ENCODE measurements around the gene PMFBP1.

Gene PMFBP1

DNA sequence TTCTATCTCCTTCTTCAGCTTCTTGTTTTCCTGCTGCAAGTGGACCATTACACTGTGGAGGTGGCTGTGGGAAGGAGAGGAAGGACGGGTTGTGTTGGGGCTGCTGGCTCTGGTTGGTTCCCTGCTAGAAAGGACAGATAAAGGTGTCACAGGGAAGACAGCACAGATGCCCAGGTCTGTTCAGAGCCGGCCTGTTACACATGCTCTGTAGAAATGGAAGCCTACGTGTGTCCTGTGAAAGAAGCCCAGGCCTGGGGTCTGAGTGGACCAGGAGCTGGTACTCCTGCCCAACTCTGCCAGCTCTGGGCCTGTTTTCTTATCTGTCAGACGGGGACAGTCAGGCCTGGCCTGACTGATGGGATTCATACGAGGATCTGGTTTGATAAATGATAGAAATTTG lies 51.9 kb downstream of the PMFBP1 start:
- Histone ChIP-seq H3K14ac (ENCODE audit: low read length) (no peak overlapping the region), H2BK120ac (ENCODE audit: insufficient read depth, low read length, poor library complexity) (no peak overlapping the region), H3K4me2 (ENCODE audit: low read length) (no peak overlapping the region), H3K27me3 (ENCODE audit: insufficient read depth, low read length) (no peaks in the 10 kb centered on the region), H3K79me1 (ENCODE audit: low read length) (no peaks in the 10 kb centered on the region), H3K23ac (ENCODE audit: low read length) (no peak overlapping the region), H3K18ac (ENCODE audit: low read length) (no peak overlapping the region), H3K27ac (ENCODE audit: low read depth, low read length) (no peak overlapping the region), H3K4ac (ENCODE audit: low read depth, low read length) (no peak overlapping the region), H2BK5ac (ENCODE audit: low read depth, low read length, poor library complexity) (no peak overlapping the region), H3K9me3 (ENCODE audit: insufficient read depth, low read depth, low read length) (no peaks in the 10 kb centered on the region), H4K8ac (ENCODE audit: low read depth, low read length) (no peak overlapping the region), H2BK12ac (ENCODE audit: low read length) (no peak overlapping the region), H3K9ac (ENCODE audit: low read length) (no peak overlapping the region), H3K79me2 (ENCODE audit: control insufficient read depth, insufficient read depth, low read length, poor library complexity) (no peaks in the 10 kb centered on the region), H3K4me1 (ENCODE audit: control insufficient read depth in 1 of 2, insufficient read depth in 2 of 2, low read length in 2 of 2) (no peaks in the 10 kb centered on the region), H3K36me3 (ENCODE audit: control insufficient read depth in 1 of 2, insufficient read depth in 2 of 2, low read length in 2 of 2) (no peaks in the 10 kb centered on the region), H2AFZ (ENCODE audit: insufficient read depth, low read length, poor library complexity) (no peak overlapping the region), H3K4me3 (ENCODE audit: low read depth, low read length) (no peak overlapping the region), H4K91ac (ENCODE audit: low read depth, low read length) (no peak overlapping the region), H4K12ac (ENCODE audit: low read depth, low read length) (no peak overlapping the region), H2AK5ac (ENCODE audit: low read length) (no peak overlapping the region)
- WGBS (ENCODE audit: extremely low coverage, insufficient coverage, insufficient read length) = no CpG with 5 or more reads among the region's 5 CpGs
- DNase-seq = no peak

DNA sequence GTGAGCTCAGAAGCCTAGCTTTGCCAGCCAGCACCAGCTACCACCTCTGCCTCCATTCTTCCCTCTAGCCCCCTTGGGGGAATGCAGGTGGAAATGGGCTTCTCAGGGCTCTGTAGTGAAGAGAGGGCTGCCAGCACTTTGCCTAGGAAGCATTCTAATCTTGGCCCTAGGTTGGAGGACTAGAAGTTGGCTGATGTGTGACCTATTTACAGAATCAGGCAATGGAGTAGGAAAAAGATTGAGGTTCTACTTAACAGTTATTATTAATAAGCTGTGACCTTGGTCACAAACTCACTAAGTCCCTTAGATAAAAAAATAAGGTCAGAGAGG lies 58.4 kb downstream of the PMFBP1 start:
- Histone ChIP-seq H3K4me3 (ENCODE audit: low read depth, low read length) (no peak overlapping the region), H3K18ac (ENCODE audit: low read length) (no peak overlapping the region), H2BK5ac (ENCODE audit: low read depth, low read length, poor library complexity) (no peak overlapping the region), H3K79me2 (ENCODE audit: control insufficient read depth, insufficient read depth, low read length, poor library complexity) (no peaks in the 10 kb centered on the region), H4K91ac (ENCODE audit: low read depth, low read length) (no peak overlapping the region), H4K12ac (ENCODE audit: low read depth, low read length) (no peak overlapping the region), H3K4me1 (ENCODE audit: control insufficient read depth in 1 of 2, insufficient read depth in 2 of 2, low read length in 2 of 2) (no peaks in the 10 kb centered on the region), H2BK12ac (ENCODE audit: low read length) (no peak overlapping the region), H3K14ac (ENCODE audit: low read length) (no peak overlapping the region), H2AK5ac (ENCODE audit: low read length) (no peak overlapping the region), H3K4ac (ENCODE audit: low read depth, low read length) (no peak overlapping the region), H3K9me3 (ENCODE audit: insufficient read depth, low read depth, low read length) (peaks cover 2% of the 10 kb centered on the region), H3K9ac (ENCODE audit: low read length) (no peak overlapping the region), H2AFZ (ENCODE audit: insufficient read depth, low read length, poor library complexity) (no peak overlapping the region), H3K36me3 (ENCODE audit: control insufficient read depth in 1 of 2, insufficient read depth in 2 of 2, low read length in 2 of 2) (peaks cover 35 to 44% of the 10 kb centered on the region in 2 experiments), H3K27me3 (ENCODE audit: insufficient read depth, low read length) (no peaks in the 10 kb centered on the region), H3K23ac (ENCODE audit: low read length) (no peak overlapping the region), H3K79me1 (ENCODE audit: low read length) (no peaks in the 10 kb centered on the region), H3K4me2 (ENCODE audit: low read length) (no peak overlapping the region), H3K27ac (ENCODE audit: low read depth, low read length) (no peak overlapping the region), H2BK120ac (ENCODE audit: insufficient read depth, low read length, poor library complexity) (no peak overlapping the region), H4K8ac (ENCODE audit: low read depth, low read length) (no peak overlapping the region)
- DNase-seq = no peak

- Histone ChIP-seq H4K12ac (ENCODE audit: low read depth, low read length) (no peak overlapping the region), H4K8ac (ENCODE audit: low read depth, low read length) (no peak overlapping the region), H2AK5ac (ENCODE audit: low read length) (no peak overlapping the region), H3K27ac (ENCODE audit: low read depth, low read length) (no peak overlapping the region), H2BK120ac (ENCODE audit: insufficient read depth, low read length, poor library complexity) (no peak overlapping the region), H3K36me3 (ENCODE audit: control insufficient read depth in 1 of 2, insufficient read depth in 2 of 2, low read length in 2 of 2) (peaks cover 40 to 49% of the 10 kb centered on the region in 2 experiments), H3K79me2 (ENCODE audit: control insufficient read depth, insufficient read depth, low read length, poor library complexity) (no peaks in the 10 kb centered on the region), H2BK12ac (ENCODE audit: low read length) (no peak overlapping the region), H3K9ac (ENCODE audit: low read length) (no peak overlapping the region), H3K14ac (ENCODE audit: low read length) (no peak overlapping the region), H3K4me3 (ENCODE audit: low read depth, low read length) (no peak overlapping the region), H3K27me3 (ENCODE audit: insufficient read depth, low read length) (no peaks in the 10 kb centered on the region), H2AFZ (ENCODE audit: insufficient read depth, low read length, poor library complexity) (no peak overlapping the region), H3K4me2 (ENCODE audit: low read length) (no peak overlapping the region), H4K91ac (ENCODE audit: low read depth, low read length) (no peak overlapping the region), H3K4me1 (ENCODE audit: control insufficient read depth in 1 of 2, insufficient read depth in 2 of 2, low read length in 2 of 2) (no peaks in the 10 kb centered on the region), H3K9me3 (ENCODE audit: insufficient read depth, low read depth, low read length) (peaks cover 5% of the 10 kb centered on the region), H3K4ac (ENCODE audit: low read depth, low read length) (no peak overlapping the region), H3K23ac (ENCODE audit: low read length) (no peak overlapping the region), H3K18ac (ENCODE audit: low read length) (no peak overlapping the region), H3K79me1 (ENCODE audit: low read length) (no peaks in the 10 kb centered on the region), H2BK5ac (ENCODE audit: low read depth, low read length, poor library complexity) (no peak overlapping the region)
- DNase-seq = no peak
- no CpG with 5 or more reads among the region's 7 CpGs for WGBS (ENCODE audit: extremely low coverage, insufficient coverage, insufficient read length)
Measured at GRCh38 chr16:72112906-72113615, 58.9 kb downstream of the PMFBP1 start.

- Histone ChIP-seq H3K36me3 (ENCODE audit: control insufficient read depth in 1 of 2, insufficient read depth in 2 of 2, low read length in 2 of 2) (peaks cover 44 to 55% of the 10 kb centered on the region in 2 experiments), H3K4me2 (ENCODE audit: low read length) (no peak overlapping the region), H3K4ac (ENCODE audit: low read depth, low read length) (no peak overlapping the region), H4K12ac (ENCODE audit: low read depth, low read length) (no peak overlapping the region), H2BK5ac (ENCODE audit: low read depth, low read length, poor library complexity) (no peak overlapping the region), H2BK120ac (ENCODE audit: insufficient read depth, low read length, poor library complexity) (no peak overlapping the region), H3K9ac (ENCODE audit: low read length) (no peak overlapping the region), H2AFZ (ENCODE audit: insufficient read depth, low read length, poor library complexity) (no peak overlapping the region), H4K8ac (ENCODE audit: low read depth, low read length) (no peak overlapping the region), H3K79me2 (ENCODE audit: control insufficient read depth, insufficient read depth, low read length, poor library complexity) (no peaks in the 10 kb centered on the region), H4K91ac (ENCODE audit: low read depth, low read length) (no peak overlapping the region), H3K27me3 (ENCODE audit: insufficient read depth, low read length) (no peaks in the 10 kb centered on the region), H2BK12ac (ENCODE audit: low read length) (no peak overlapping the region), H2AK5ac (ENCODE audit: low read length) (no peak overlapping the region), H3K4me1 (ENCODE audit: control insufficient read depth in 1 of 2, insufficient read depth in 2 of 2, low read length in 2 of 2) (no peaks in the 10 kb centered on the region), H3K18ac (ENCODE audit: low read length) (no peak overlapping the region), H3K79me1 (ENCODE audit: low read length) (no peaks in the 10 kb centered on the region), H3K23ac (ENCODE audit: low read length) (no peak overlapping the region), H3K14ac (ENCODE audit: low read length) (no peak overlapping the region), H3K27ac (ENCODE audit: low read depth, low read length) (no peak overlapping the region), H3K4me3 (ENCODE audit: low read depth, low read length) (no peak overlapping the region), H3K9me3 (ENCODE audit: insufficient read depth, low read depth, low read length) (peaks cover 5% of the 10 kb centered on the region)
- no CpG with 5 or more reads among the region's 15 CpGs for WGBS (ENCODE audit: extremely low coverage, insufficient coverage, insufficient read length)
- no peak for DNase-seq
Measured at GRCh38 chr16:72112452-72112792, 59.5 kb downstream of the PMFBP1 start.
